ENCODE data around the gene FRMD7.
"Not testable (repeated sequence)": the region's sequence is repeated elsewhere in the genome, so short reads cannot be mapped to it uniquely, and the experiment has no call there.

FRMD7 gene

DNA sequence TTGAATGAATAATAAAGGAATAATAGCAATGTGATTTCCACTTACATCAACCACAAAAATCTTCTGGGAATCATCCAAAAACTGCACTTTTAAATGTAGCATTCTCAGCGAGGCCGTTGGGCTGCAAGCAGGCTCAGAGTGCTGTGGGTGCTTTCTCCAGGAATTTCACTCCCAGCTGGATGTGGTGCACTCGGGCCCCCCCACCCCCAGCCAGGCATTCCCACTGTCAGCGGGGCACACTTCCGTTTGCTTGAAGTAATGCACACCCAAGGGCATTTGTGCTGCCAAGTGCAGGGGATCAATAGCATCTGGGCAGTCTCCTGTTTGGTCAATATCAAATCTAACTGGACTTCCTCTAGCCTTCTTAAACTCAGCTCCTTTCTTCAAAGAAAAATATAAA is at the start of gene FRMD7:
Gene FRMD7, minus strand, starts transcription at position 278 of the 400 bp plus-strand sequence. Its CDS starts 176 bp downstream, at position 102.
- no peak for FAIRE-seq

DNA sequence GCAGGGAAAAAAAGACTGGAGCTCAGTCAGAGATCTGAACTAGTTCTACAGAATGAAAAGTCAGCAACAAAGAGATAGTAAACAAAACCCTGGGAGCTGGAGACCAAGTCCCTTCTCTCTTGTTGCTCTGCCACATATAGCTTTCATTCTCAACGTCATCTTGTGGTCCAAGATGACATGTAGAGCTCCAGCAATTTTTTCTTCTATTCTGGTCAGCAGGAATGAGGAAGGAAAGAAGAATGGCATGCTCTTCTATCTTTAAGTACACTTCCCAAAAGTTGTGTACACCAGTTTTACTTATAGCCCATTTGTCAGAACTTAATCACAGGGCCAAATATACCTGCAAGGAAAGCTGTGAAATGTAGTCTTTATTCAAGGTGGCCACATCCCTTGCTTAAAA is 45.8 kb upstream of the FRMD7 start:
- no peak for FAIRE-seq

GRCh38 chrX:132171881-132172280 is 44.1 kb upstream of the FRMD7 start:
- no peak for FAIRE-seq

GRCh38 chrX:132171478-132171877 is 43.7 kb upstream of the FRMD7 start:
- no peak for FAIRE-seq

- FAIRE-seq: no peak
These were observed 41.7 kb upstream of the FRMD7 start for GRCh38 chrX:132169554-132169953.

DNA sequence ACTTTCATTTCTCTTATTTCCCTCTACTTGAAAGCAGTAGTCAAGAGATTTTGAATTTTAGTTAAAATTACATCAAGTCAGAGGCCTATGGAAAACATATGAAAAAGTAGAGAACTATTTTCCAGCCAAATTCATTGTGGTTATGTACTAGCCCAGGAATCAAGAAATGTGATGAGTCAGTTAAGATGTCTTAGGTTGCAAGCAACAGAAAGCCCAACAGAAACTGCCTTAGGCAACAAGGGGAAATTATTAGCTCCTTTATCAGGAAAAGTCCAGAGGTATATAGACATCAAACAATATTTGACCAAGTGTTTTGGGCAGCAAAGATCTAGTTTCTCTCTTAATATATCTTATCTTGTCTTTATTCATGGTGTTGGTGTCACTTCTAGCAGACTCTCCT is 37.8 kb upstream of the FRMD7 start:
- no peak for FAIRE-seq

- FAIRE-seq: no peak
These were observed 37.2 kb upstream of the FRMD7 start for GRCh38 chrX:132165005-132165404.

DNA sequence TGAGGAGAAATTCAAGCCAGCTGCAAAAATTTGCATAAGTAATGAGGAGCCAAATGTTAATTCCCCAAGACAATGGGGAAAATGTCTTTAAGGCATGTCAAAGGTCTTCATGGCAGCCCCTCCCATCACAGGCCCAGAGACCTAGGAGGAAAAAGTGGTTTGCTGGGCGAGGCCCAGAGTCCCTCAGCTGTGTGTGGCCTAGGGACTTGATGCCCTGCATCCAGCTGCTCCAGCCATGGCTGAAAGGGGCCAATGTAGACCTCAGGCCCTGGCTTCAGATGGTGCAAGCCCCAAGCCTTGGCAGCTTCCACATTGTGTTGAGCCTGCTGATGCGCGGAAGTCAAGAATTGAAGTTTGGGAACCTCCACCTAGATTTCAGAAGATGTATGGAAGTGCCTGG is 35.3 kb upstream of the FRMD7 start:
- FAIRE-seq: not testable (repeated sequence)

- no peak for FAIRE-seq
These were observed 25.3 kb upstream of the FRMD7 start for GRCh38 chrX:132153166-132153565.

DNA sequence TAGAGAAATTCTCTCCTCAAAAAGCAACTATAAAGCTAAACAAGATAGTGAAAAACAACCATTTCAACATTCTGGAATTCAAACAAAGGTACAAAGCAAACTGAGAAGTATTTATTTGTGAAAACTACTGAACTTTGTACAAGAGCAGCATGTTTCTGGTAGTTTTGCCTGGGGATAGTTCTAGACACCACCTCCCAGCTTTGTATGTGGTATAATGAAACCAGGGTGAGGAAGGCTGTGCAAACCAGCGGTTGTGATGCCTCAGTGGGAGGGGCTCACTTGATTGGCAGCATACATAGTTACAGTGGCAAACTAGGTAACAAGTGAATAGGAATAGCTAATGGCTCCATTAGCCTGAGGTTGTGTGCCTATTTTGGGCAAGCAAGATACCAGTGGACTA is 18.6 kb upstream of the FRMD7 start:
- no peak for FAIRE-seq

GRCh38 chrX:132144061-132144460 is 16.2 kb upstream of the FRMD7 start:
- FAIRE-seq: no peak

DNA sequence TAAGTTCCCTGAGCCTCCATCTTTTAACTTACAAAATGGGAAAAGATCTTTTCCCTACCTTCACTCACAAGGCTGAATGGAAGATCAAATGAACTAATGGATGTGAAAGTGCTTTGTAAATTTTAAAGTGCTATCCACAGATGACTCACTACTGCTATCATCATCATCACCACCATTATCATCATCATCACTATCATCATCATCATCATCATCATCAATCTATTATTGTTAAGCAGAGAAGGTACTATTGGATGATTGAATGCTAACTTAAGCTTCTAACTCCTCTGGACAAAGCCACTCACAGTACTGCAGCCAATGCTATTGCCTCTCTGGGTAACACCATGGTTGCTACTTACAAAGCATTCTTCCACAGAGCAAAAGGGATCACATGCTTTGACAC is 1.9 kb downstream of the FRMD7 start:
- FAIRE-seq: no peak

DNA sequence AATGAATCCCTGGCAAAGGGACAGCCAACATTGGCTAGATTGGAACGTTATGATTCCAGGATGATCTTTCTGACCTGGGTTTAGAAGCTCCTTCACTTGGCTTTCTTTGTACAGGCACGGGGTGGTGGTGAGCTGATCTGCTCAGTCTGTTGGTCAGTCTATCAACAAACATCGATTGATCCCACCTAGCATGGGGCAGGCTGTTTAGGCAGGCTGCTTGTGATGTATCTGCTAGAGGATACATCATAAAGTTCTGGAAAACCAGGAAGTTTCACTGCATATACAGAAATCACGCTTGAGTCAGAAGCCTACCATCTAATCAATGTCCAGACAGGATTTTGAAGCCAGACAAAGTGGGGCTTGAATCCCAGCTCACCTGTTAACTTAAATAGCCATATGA is 6.9 kb downstream of the FRMD7 start:
- FAIRE-seq: no peak

DNA sequence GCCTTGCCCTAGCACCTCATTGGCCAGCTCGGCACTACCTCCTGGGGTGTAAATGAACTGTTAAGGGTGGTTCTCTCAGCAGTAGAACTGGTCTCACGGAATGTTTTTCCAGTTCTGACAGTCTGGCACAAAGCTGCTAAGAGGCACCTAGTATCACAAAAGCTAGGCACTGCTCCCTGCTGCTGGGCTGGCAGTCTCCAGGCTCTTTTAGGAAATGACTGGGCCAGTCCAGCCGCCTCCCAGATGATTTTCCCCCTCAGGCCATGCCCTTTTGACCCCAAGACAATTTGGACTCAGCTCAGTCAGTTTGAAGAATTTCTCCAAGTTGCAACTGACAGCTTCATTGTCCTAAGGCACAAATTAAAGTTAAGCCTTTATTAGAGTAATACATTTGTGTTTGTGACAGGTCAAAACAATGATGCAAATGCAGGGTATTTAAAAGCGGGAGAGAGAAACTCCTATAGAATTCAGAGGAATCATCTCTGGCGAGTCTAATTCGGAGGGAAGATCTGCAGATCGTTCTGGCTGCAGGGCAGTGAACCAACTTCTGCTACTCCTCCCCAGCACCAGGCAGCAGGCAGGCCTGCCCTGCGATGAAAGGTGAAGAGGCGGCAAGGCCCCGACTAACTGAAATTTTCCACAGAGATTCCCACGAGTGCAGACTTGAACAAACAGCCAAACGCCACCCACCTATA is 7.9 kb downstream of the FRMD7 start:
- FAIRE-seq: no peak

GRCh38 chrX:132119283-132119682 is 8.5 kb downstream of the FRMD7 start:
- no peak for FAIRE-seq

DNA sequence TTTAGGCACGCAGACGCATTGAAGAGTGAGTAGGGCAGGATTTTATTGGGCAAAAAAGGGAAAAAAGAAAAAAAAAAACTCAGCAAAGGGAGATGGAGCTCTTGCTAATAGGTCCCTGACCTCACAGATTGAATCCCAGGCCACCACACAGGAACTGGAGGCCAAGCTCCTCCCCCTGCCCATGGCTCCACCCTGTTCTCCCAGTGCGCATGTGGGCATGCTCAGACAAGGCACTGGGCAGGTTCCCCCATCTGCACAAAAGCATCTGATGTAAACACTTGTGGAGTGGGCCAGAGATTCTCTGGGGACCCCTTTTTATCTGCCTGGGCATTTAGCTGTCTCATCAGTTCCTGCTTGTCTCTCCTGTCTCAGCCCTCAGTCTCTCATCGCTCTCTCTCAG is 9.5 kb downstream of the FRMD7 start:
- FAIRE-seq: no peak

DNA sequence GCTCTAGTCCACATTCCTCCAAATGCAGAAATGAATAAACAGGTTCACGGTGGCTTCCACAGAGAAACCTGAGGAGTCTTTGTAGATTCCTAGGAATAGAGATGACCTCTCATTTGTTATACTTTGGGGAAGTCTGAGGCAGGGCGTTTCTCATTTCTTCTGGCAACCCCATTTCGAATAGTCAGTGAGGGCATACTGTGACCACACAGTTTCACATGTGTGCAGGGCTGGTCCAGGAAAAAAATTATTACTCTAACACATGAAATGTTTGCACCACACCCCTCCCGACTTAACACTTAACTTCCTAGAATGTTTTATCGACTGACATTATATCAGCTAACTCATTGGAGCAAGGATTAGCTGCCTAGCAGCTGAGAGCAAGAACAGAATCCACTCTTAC is 12.0 kb downstream of the FRMD7 start:
- no peak for FAIRE-seq

- FAIRE-seq: no peak
These were observed 13.2 kb downstream of the FRMD7 start for GRCh38 chrX:132114607-132115006.

DNA sequence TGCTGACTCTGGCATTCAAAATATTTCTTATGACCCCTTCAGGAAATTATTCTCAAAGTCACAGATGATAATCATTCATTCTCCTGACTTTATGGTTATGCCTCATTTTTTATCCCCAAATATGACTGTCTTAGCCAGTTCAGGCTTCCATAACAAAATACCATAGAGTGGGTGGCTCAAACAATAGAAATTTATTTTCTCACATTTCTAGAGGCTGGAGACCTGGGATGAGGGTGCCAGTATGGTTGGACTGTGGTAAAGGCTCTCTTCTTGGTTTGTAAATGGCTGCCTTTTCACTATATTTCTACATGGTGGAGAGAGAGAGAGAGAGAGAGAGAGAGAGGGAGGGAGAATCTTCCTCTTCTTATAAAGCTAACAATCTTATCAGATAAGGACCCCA is 20.5 kb downstream of the FRMD7 start:
- FAIRE-seq: no peak

- no peak for FAIRE-seq
These were observed 26.0 kb downstream of the FRMD7 start for GRCh38 chrX:132101799-132102198.

- no peak for FAIRE-seq
These were observed 26.6 kb downstream of the FRMD7 start for GRCh38 chrX:132101206-132101605.

- FAIRE-seq: not testable (repeated sequence)
These were observed 29.1 kb downstream of the FRMD7 start for GRCh38 chrX:132098704-132099103.

DNA sequence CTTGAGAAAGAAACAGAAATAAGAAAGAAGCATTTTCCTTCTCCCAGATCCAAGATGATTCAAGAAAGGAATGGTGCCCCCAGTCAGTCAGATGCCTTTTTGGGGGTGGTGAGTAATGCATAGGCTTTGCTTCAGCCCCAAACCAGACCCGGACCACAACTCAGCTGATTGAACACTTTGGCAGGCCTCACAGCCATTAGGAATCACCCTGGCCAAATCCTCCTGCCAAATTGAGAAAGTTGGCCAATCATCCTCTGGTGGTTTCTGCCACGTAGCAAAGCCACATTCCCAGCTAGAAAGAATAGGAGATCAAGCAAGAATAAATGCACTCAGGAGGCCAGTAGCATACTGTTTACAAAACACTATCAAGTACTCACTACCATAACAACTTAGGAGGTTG is 33.7 kb downstream of the FRMD7 start:
- FAIRE-seq: no peak

GRCh38 chrX:132093239-132093860 is 34.5 kb downstream of the FRMD7 start:
- FAIRE-seq: no peak

All from TTC549 (cell line).